ENCODE measurements around the gene CACNA1A. TPM values are rescaled to one million over a fixed set of nuclear protein-coding genes. Genes with fewer than 3 reads are reported as not detected.
"Not testable (repeated sequence)": the region's sequence is repeated elsewhere in the genome, so short reads cannot be mapped to it uniquely, and the experiment has no call there.

CACNA1A gene
- total RNA-seq, 3 donors from 2014 or later: 2.3 to 10.1 (median 5.7) TPM

DNA sequence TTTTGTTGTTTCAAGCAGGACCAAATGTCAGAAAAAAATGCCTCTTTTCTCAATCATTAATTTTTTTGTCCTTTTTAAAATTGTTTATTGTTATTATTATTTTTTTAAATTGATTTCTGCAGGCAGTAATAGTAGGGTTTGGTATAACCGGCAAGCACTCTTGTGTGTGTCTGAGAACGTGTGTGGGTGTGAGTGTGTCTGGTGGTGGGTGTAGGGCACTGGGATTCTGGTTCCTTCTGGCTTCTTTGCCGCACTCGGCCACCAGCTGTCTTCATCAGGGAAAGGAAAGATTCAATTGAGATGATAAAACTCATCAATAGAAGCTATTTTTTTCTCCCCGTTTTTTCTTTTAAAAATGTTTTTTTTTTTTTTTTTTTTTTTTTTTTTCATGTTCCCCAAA, 299.7 kb downstream of the CACNA1A start:
- intact Hi-C loops (cut with DNase I, micrococcal nuclease): no loop called here
- Histone ChIP-seq H3K36me3 (ENCODE audit: low read depth) (no peaks in the 10 kb centered on the region), H3K9me3 (no peaks in the 10 kb centered on the region), H3K4me1 (ENCODE audit: low read depth) (no peaks in the 10 kb centered on the region), H3K4me3 (no peak overlapping the region)
- ATAC-seq (no peak), DNase-seq (no peak)
- TF ChIP-seq CTCF (IDR thresholded peaks at IDR 0.05): no peak

DNA sequence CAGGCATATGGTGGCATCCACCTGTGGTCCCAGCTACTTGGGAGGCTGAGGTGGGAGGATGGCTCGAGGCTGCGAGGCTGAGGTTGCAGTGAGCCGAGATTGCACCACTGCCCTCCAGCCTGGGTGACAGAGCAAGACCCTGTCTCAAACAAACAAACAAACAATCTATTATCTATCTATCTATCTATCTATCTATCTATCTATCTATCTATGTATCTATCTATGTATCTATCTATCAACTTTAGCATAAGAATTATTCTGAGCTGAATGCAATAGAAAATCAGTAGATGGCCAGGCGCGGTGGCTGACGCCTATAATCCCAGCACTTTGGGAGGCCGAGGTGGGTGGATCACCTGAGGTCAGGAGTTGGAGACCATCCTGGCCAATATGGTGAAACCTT, 304.2 kb downstream of the CACNA1A start:
- H3K36me3 ChIP-seq (ENCODE audit: low read depth); intact Hi-C loops (cut with DNase I, micrococcal nuclease); ATAC-seq; H3K4me1 ChIP-seq (ENCODE audit: low read depth); DNase-seq; H3K4me3 ChIP-seq; H3K9me3 ChIP-seq: not testable (repeated sequence)

DNA sequence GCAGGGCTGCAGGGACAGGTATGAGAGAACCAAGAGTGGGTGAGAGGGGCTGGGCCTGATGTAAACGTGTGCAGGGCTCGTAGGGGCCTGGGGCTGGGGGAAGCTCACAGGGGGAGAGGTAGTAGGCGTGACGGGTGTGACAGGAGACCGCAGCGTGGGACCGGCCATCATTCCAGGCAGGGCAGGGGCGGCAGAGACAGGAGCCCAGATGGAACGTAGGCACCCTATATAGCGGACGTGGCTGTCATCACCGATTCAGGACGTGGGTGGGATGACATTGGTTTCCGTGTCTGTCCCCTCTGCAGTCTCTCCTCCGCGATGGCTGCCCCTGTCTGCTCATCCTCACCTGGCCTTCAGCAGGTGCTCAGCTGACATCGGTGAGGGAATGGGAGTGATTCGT, 307.6 kb downstream of the CACNA1A start:
- ATAC-seq: no peak
- Histone ChIP-seq H3K4me3 (no peak overlapping the region), H3K36me3 (ENCODE audit: low read depth) (no peaks in the 10 kb centered on the region), H3K9me3 (no peaks in the 10 kb centered on the region), H3K4me1 (ENCODE audit: low read depth) (peaks cover 16% of the 10 kb centered on the region)
- TF ChIP-seq CTCF (IDR thresholded peaks at IDR 0.05): no peak
- DNase-seq: no peak
- intact Hi-C loops (cut with DNase I, micrococcal nuclease): loop anchor here in 1 of 2 donors (10.0 kb wide), 1 partner anchor 66 kb away; no protein-coding TSS in a partner anchor

DNA sequence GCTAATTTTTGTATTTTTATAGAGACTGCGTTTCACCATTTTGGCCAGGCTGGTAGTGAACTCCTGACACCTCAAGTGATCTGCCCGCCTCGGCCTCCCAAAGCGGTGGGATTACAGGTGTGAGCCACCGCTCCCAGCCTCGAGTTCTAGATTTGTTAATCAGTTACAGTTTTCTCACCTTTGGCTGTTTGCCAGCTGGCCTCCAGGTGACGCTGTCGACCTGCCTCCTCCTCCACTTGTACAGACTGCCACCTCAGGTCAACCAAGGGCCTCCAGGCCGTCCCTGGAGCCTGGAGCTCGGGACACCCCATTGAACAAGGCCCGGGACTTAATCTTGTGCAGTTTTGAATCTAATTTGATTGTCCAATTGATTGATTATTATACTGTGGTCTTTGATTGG, 310.6 kb downstream of the CACNA1A start:
- DNase-seq (peak; percentile 79 to 88 (median 82)), ATAC-seq (peak; percentile 78)
- H3K9me3 ChIP-seq: no peaks in the 10 kb centered on the region
- intact Hi-C loops (cut with DNase I, micrococcal nuclease): loop anchor here in 1 of 2 donors (10.0 kb wide), 1 partner anchor 69 kb away; no protein-coding TSS in a partner anchor
- no peak for TF ChIP-seq CTCF (IDR thresholded peaks at IDR 0.05)
- H3K4me3 ChIP-seq: no peak overlapping the region
- peaks cover 16% of the 10 kb centered on the region for H3K4me1 ChIP-seq (ENCODE audit: low read depth)
- H3K36me3 ChIP-seq (ENCODE audit: low read depth): no peaks in the 10 kb centered on the region

DNA sequence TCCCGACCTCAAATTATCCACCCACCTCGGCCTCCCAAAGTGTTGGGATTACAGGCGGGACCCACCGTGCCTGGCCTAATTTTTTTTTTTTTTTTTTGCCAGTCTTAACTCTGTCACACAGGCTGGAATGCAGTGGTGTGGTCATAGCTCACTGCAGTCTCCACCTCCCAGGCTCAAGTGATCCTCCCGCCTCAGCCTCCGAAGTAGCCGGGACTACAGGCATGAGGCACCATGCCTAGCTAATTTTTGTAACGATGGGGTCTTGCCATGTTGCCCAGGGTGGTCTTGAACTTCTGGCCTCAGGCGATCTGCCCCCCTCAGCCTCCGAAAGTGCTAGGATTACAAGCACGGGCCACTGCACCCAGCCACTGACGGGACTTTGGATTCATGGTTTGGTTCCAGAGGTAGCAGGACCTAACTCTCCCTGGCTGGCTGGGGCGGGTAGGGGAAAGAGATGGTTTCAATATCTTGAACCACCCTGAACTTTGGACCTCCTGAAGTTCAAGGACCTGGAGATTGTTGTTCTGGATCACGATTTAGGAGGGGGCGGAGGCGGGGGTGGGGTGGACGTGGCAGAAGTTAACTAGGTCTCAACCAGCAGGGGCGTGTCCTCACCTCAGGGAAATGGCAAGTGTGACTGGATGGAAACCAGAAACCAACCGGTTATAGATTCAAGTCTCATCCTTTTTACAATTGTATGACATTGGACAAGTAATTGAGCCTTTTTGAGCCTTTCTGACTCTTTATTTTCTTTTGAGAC, 315.3 kb downstream of the CACNA1A start:
- ATAC-seq: peak; percentile 87
- intact Hi-C loops (cut with DNase I, micrococcal nuclease): loop anchor here in 1 of 2 donors (10.0 kb wide), 1 partner anchor 74 kb away; no protein-coding TSS in a partner anchor

More for the DNA sequence above, 315.3 kb downstream of the CACNA1A start:
- Histone ChIP-seq H3K36me3 (ENCODE audit: low read depth) (no peaks in the 10 kb centered on the region), H3K4me3 (no peak overlapping the region), H3K4me1 (ENCODE audit: low read depth) (peaks cover 16% of the 10 kb centered on the region), H3K9me3 (no peaks in the 10 kb centered on the region)
- TF ChIP-seq CTCF (IDR thresholded peaks at IDR 0.05): no peak
- DNase-seq: peak; percentile 73 to 88 (median 79)

All from mucosa of descending colon (tissue), 3 donors.